GM04503 (cell line): Measurements from ENCODE around the gene RAP1A.
"Not testable (repeated sequence)": the region's sequence is repeated elsewhere in the genome, so short reads cannot be mapped to it uniquely, and the experiment has no call there.

Experiments used
- DNase-seq: peaks from one replicate; pipeline ENCODE4 v3.0.0-alpha.2; 2012; ENCODE audit warnings: low read depth

Gene RAP1A

GRCh38 chr1:111598544-111598943 is 21.0 kb upstream of the RAP1A start:
- DNase-seq = no peak

- no peak for DNase-seq
Observed at GRCh38 chr1:111599781-111600693, 19.6 kb upstream of the RAP1A start.

- DNase-seq = no peak
Observed at GRCh38 chr1:111600886-111601386, 18.7 kb upstream of the RAP1A start.

GRCh38 chr1:111602302-111602701 is 17.3 kb upstream of the RAP1A start:
- no peak for DNase-seq

- no peak for DNase-seq
Observed at GRCh38 chr1:111602974-111603373, 16.6 kb upstream of the RAP1A start.

- no peak for DNase-seq
Observed at GRCh38 chr1:111603979-111604378, 15.6 kb upstream of the RAP1A start.

GRCh38 chr1:111604931-111605330 is 14.7 kb upstream of the RAP1A start:
- peak; percentile 58 for DNase-seq

GRCh38 chr1:111605576-111605975 is 14.0 kb upstream of the RAP1A start:
- peak; percentile 66 for DNase-seq

- not testable (repeated sequence) for DNase-seq
Observed at GRCh38 chr1:111606457-111607215, 13.0 kb upstream of the RAP1A start.

- DNase-seq = not testable (repeated sequence)
Observed at GRCh38 chr1:111608528-111608927, 11.1 kb upstream of the RAP1A start.

GRCh38 chr1:111611986-111612385 is 7.6 kb upstream of the RAP1A start:
- DNase-seq = no peak

- no peak for DNase-seq
Observed at GRCh38 chr1:111615870-111616715, 3.5 kb upstream of the RAP1A start.

- DNase-seq = no peak
Observed at GRCh38 chr1:111618081-111618480, 1.5 kb upstream of the RAP1A start.

- DNase-seq = no peak
Observed at GRCh38 chr1:111618961-111619634, 491 bp upstream of the RAP1A start.

GRCh38 chr1:111620441-111620971 is 917 bp downstream of the RAP1A start:
- no peak for DNase-seq

- no peak for DNase-seq
Observed at GRCh38 chr1:111621050-111621449, 1.5 kb downstream of the RAP1A start.

GRCh38 chr1:111622166-111622565 is 2.6 kb downstream of the RAP1A start:
- DNase-seq = no peak

GRCh38 chr1:111624382-111624781 is 4.8 kb downstream of the RAP1A start:
- DNase-seq = no peak

- no peak for DNase-seq
Observed at GRCh38 chr1:111625276-111625675, 5.7 kb downstream of the RAP1A start.

GRCh38 chr1:111628153-111628552 is 8.6 kb downstream of the RAP1A start:
- no peak for DNase-seq
